Activated T-helper 2 cell treated with anti-CD3 and anti-CD28 coated beads, Interferon-gamma antibody, Interleukin-2, Interleukin-4, amounts not matched to agents 10 μg/mL and 5 μg/mL and 100 μg/mL, durations not matched to agents 14 hours and 24 hours and 36 hours (primary cell): ENCODE data around the gene PHTF2. TPM values are rescaled to one million over a fixed set of nuclear protein-coding genes. Genes with fewer than 3 reads are reported as not detected.
A peak's percentile ranks its signal among the peaks of the same experiment; 100 is the strongest.

Source experiments
- DNase-seq: peaks from one replicate; pipeline ENCODE4 v3.0.0; 2021; ENCODE audit warnings: low spot score
- H3K27ac Mint-ChIP-seq: one replicate; pipeline ENCODE4 v1.8.0; 2021; ENCODE audit warnings: mixed read lengths
- H3K27me3 Mint-ChIP-seq: one replicate; pipeline ENCODE4 v1.8.0; 2021; ENCODE audit warnings: low read depth, mixed read lengths
- H3K36me3 Mint-ChIP-seq: one replicate; pipeline ENCODE4 v1.8.0; 2021; ENCODE audit warnings: low read depth, mixed read lengths
- H3K4me1 Mint-ChIP-seq: one replicate; pipeline ENCODE4 v1.8.0; 2021; ENCODE audit warnings: low read depth, mixed read lengths
- H3K4me3 Mint-ChIP-seq: one replicate; pipeline ENCODE4 v1.8.0; 2021; ENCODE audit warnings: low read depth, mild to moderate bottlenecking, moderate library complexity, mixed read lengths
- H3K9me3 Mint-ChIP-seq: one replicate; pipeline ENCODE4 v1.8.0; 2021; ENCODE audit warnings: mixed read lengths
- intact Hi-C: fragments of 100-400 bp; cut with micrococcal nuclease; formaldehyde crosslinking; loops from one replicate; pipeline ENCODE4 v1.15.1; 2023
- total RNA-seq: library from RNA; stranded (reverse); gene quantifications from 2 replicates; pipeline ENCODE4 v1.2.3, GENCODE V29; 2022

PHTF2 gene
- 31.8 and 34.8 TPM in 2 replicates for total RNA-seq

- intact Hi-C loops = loop anchor here (1.0 to 10.0 kb wide), 7 partner anchors 33 to 262 kb away; partner anchors contain the start of genes PTPN12 and RSBN1L
- Mint-ChIP-seq H3K36me3 (peaks cover 44% of the 10 kb centered on the region), H3K4me1 (peaks cover 63% of the 10 kb centered on the region), H3K27ac (peak within 1 kb of the TSS; percentile 96), H3K9me3 (no peaks in the 10 kb centered on the region), H3K27me3 (no peaks in the 10 kb centered on the region), H3K4me3 (peak within 1 kb of the TSS; percentile 96)
- peak; percentile 94 for DNase-seq
Observed at GRCh38 chr7:77798394-77799077, at the start of gene PHTF2, which contains the start of gene TMEM60. Gene PHTF2 (plus strand): TSS chr7:77798773. Gene TMEM60 (minus strand): TSS chr7:77798434. CDS start chr7:77794373, 4,061 bp downstream.

DNA sequence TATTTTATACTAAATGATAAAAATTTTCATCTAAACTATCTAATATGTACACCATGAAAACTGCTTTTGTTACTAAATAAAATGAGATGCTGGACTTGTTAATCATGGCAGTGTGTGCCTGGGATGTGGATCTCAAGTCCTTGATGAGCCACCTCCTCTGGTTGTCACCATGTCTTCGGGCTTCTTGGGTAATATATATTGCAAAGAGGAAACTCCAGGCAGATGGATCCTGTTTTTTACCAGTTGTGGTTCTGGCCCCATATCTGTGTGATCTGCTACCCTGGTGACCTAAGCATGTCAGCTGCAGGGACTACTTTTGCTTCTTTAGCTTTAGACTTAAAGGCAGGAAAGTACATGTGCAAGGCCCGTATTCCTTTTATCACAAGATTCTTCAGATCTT, 46.6 kb upstream of the PHTF2 start:
- Mint-ChIP-seq H3K36me3 (peaks cover 30% of the 10 kb centered on the region), H3K27me3 (no peaks in the 10 kb centered on the region), H3K27ac (peak overlapping the region; percentile 4), H3K4me1 (peaks cover 28% of the 10 kb centered on the region), H3K9me3 (no peaks in the 10 kb centered on the region), H3K4me3 (no peak overlapping the region)
- DNase-seq = no peak
- intact Hi-C loops = no loop called here

DNA sequence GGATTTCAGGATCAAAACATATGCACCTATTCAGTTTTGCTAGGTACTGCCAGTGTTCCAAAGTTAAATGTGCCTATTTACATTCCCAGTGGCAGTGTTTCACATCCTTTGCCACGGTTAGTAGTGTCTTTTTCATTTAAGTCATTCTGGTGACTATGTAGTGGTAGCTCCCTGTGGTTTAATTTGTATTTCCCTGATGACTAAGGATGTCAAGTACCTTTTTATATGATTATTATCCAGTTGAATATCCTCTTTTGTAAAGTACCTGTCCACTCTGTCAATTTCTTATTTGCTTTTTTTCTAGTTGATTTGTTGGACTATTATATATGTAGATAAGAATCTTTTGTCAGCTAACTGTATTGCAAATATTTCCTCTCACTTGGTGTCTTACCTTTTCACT, 45.4 kb upstream of the PHTF2 start:
- H3K27ac Mint-ChIP-seq = no peak overlapping the region
- H3K36me3 Mint-ChIP-seq = peaks cover 29% of the 10 kb centered on the region
- peaks cover 31% of the 10 kb centered on the region for H3K4me1 Mint-ChIP-seq
- H3K9me3 Mint-ChIP-seq = no peaks in the 10 kb centered on the region
- no peak for DNase-seq
- H3K27me3 Mint-ChIP-seq = no peaks in the 10 kb centered on the region
- no peak overlapping the region for H3K4me3 Mint-ChIP-seq
- intact Hi-C loops = no loop called here

DNA sequence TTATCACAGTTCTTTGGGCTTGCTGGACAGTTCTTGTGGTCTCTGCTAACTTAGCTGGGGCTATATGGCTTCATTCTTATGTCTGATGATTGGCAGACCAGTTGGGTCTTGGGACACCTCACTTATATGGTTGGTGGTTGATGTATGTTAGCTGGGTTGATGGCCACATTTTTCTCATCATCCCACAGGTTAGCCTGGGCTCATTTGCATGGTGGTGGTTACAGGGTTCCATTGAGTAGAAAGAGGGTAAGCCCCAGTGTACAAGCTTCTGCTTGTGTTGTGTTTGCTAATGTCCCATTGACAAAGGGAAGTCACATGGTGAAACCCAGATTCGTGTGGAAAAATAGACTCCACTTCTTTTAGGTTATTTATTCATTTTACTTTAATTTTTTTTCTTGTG, 41.0 kb upstream of the PHTF2 start:
- H3K4me1 Mint-ChIP-seq = peaks cover 31% of the 10 kb centered on the region
- DNase-seq = no peak
- intact Hi-C loops = loop anchor here (5.0 kb wide), 1 partner anchor 40 kb away; the partner anchor contains the start of genes PHTF2 and TMEM60

DNA sequence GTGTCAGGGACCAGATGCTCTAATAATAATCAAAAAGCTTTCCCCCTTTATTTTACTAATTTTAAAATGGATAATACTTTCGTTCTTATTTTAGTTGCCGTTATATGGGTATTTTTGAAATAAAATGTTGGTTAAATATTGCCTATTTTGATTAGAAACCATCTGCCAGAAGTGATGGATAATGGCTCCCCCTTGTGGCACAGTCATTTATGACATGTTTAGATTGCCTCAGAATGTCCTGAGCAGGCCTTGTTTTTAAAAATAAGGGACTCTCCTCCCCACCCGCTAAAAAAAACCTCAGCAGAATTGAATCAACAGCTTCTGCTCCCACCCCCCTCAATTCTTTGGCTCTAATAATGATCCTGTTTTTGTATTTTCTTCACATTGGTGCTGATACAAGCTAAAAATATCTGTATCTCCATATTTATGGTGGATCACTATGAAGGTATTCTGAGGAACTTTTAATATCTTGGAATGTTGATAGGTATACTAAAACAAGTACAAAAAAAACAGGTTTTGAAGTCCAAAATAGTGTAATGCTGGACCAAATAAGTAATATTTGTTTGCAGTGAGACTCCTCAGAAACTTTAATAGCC, 39.2 kb upstream of the PHTF2 start:
- Mint-ChIP-seq H3K27ac (no peak overlapping the region), H3K9me3 (no peaks in the 10 kb centered on the region), H3K4me1 (peaks cover 26% of the 10 kb centered on the region), H3K36me3 (peaks cover 10% of the 10 kb centered on the region), H3K4me3 (no peak overlapping the region), H3K27me3 (no peaks in the 10 kb centered on the region)
- intact Hi-C loops = loop anchor here (1.0 to 5.0 kb wide), 4 partner anchors 38 to 108 kb away; partner anchors contain the start of genes PHTF2, RSBN1L and TMEM60
- DNase-seq = peak; percentile 46

More for the DNA sequence above, 41.0 kb upstream of the PHTF2 start:
- Mint-ChIP-seq H3K9me3 (no peaks in the 10 kb centered on the region), H3K27me3 (no peaks in the 10 kb centered on the region), H3K27ac (no peak overlapping the region), H3K36me3 (peaks cover 3% of the 10 kb centered on the region), H3K4me3 (no peak overlapping the region)

DNA sequence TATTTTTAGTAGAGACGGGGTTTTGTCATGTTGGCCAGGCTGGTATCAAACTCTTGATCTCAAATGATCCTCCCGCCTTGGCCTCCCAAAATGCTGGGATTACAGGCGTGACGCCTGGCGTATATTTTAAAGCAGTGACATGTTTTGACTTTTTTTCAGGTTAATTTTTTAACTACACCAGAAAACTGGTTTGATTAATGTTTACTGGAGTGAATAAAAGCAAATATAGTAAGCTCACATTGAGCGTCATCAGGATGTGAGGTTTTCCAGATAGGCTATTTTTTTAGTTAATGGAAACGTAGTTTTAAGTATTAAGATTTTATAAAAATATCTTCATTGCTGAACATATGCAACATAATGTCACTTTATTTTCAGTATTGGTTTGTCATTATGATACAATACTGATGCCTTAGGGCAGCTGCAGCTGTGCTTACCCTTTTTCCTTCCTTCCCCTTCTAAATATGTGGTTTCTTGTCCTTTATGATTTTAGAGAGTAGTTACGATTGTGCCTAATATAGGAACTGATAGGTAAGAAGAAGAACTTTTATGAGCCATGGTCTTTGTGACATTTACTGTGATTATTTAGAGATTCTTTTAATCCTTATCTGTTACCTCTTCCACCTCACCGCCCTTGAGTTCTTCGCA, 37.6 kb upstream of the PHTF2 start:
- H3K27me3 Mint-ChIP-seq = no peaks in the 10 kb centered on the region
- peaks cover 25% of the 10 kb centered on the region for H3K4me1 Mint-ChIP-seq
- intact Hi-C loops = no loop called here

GRCh38 chr7:77765481-77765880, 33.1 kb upstream of the PHTF2 start:
- no peak for DNase-seq
- no peaks in the 10 kb centered on the region for H3K9me3 Mint-ChIP-seq
- no peak overlapping the region for H3K4me3 Mint-ChIP-seq
- intact Hi-C loops = no loop called here
- H3K27me3 Mint-ChIP-seq = no peaks in the 10 kb centered on the region
- peaks cover 22% of the 10 kb centered on the region for H3K36me3 Mint-ChIP-seq
- H3K4me1 Mint-ChIP-seq = peaks cover 14% of the 10 kb centered on the region
- no peak overlapping the region for H3K27ac Mint-ChIP-seq

More for the DNA sequence above, 37.6 kb upstream of the PHTF2 start:
- Mint-ChIP-seq H3K36me3 (peaks cover 11% of the 10 kb centered on the region), H3K27ac (no peak overlapping the region), H3K4me3 (no peak overlapping the region), H3K9me3 (no peaks in the 10 kb centered on the region)
- no peak for DNase-seq

DNA sequence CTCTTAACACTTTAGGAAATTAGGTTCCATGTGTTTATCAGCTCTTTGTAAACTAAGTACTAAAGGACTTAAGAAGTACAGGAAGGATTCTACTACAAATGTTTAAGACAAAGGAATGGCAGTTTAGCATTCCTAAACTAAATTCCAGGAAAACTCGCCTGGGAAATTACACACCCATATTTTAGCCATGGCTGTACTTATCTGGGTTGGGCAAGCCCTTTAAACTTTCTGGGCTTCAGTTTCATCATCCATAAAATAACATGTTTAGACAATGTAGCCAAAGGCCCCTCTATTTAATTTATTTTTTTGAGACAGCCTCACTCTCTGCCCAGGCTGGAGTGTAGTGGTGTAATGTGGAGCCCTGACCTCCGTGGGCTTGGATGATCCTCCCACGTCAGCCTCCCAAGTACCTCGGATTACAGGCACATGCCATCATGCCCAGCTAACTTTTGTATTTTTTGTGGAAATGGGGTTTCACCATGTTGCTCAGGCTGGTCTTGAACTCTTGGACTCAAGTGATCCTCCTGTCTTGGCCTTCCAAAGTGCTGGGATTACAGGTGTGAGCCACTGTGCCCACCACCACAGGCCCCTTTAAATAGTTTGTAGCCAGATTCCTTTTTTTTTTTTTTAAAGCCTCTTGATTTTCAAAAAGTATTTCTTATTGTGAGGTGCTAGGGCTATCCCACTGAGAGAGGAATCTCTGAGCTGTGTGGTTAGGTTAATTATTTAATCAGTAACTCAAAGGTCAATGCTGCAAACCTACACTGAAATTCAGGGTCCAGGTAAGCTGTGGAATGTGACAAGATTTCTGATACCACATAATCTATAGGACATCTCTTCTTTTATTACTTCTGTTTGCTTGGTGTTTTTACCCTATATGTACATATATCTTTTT, 32.4 kb upstream of the PHTF2 start:
- Mint-ChIP-seq H3K27me3 (no peaks in the 10 kb centered on the region), H3K4me3 (no peak overlapping the region), H3K9me3 (no peaks in the 10 kb centered on the region), H3K36me3 (peaks cover 26% of the 10 kb centered on the region), H3K27ac (no peak overlapping the region), H3K4me1 (peaks cover 13% of the 10 kb centered on the region)
- intact Hi-C loops = no loop called here
- DNase-seq = no peak

DNA sequence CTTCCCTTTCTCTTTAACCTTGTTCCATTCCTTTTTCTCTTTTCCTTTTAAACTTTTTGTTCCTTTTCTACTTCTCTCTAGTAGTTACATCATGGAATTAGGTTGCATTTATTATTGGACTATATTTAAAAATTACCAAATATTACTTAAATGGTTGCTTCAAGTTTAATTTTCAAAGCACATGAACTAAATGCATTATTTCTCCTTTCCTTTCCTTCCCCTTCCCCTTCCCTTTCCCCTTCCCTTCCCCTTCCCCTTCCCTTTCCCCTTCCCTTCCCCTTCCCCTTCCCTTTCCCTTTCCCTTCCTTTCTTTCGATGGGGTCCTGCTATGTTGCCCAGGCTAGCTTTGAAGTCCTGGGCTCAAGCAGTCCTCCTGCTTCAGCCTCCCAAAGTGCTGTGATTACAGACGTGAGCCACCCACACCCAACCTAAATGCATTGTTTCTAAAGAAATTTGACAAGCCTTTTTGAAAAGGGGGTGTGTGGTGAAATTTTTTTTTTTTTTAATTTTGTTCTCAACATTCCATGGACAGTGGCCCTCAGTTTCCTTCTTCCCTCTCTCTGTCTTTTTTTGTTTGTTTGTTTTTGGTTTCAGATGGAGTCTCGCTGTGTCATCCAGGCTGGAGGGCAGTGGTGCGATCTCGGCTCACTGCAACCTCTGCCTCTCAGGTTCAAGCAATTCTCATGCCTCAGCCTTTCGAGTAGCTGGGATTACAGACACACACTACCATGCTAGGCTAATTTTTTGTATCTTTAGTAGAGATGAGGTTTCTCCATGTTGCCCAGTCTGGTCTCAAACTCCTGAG, 31.6 kb upstream of the PHTF2 start:
- no peak overlapping the region for H3K4me3 Mint-ChIP-seq
- H3K9me3 Mint-ChIP-seq = no peaks in the 10 kb centered on the region
- peak overlapping the region; percentile 56 for H3K27ac Mint-ChIP-seq
- H3K36me3 Mint-ChIP-seq = peaks cover 27% of the 10 kb centered on the region
- H3K4me1 Mint-ChIP-seq = peaks cover 11% of the 10 kb centered on the region
- intact Hi-C loops = no loop called here
- DNase-seq = no peak
- H3K27me3 Mint-ChIP-seq = no peaks in the 10 kb centered on the region

- intact Hi-C loops = no loop called here
- Mint-ChIP-seq H3K36me3 (peaks cover 38% of the 10 kb centered on the region), H3K27ac (no peak overlapping the region), H3K9me3 (no peaks in the 10 kb centered on the region), H3K27me3 (no peaks in the 10 kb centered on the region), H3K4me1 (peaks cover 1% of the 10 kb centered on the region), H3K4me3 (no peak overlapping the region)
- no peak for DNase-seq
Observed at GRCh38 chr7:77770316-77770715, 28.3 kb upstream of the PHTF2 start.

DNA sequence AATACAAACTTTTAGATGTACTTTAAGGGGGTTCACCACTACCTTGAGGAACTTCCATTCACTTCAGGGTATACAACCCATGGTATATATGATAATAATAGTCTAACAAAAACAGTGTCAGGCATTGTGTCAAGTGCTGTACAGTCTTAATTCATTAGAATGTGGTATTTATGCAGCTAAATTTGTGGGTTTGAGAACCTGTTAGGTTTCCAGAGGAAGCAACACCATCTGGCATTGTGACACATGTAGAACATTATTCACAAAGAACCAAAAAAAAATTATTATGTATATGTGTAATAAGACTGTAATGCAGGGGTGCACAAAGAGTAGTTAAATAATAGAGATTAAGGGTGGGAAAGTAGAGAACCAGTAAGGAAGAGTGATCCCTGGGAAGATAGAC, 26.7 kb upstream of the PHTF2 start:
- H3K27me3 Mint-ChIP-seq = no peaks in the 10 kb centered on the region
- H3K27ac Mint-ChIP-seq = peak overlapping the region; percentile 21
- intact Hi-C loops = no loop called here
- H3K4me1 Mint-ChIP-seq = no peaks in the 10 kb centered on the region
- H3K4me3 Mint-ChIP-seq = no peak overlapping the region
- H3K9me3 Mint-ChIP-seq = no peaks in the 10 kb centered on the region
- no peak for DNase-seq
- H3K36me3 Mint-ChIP-seq = peaks cover 47% of the 10 kb centered on the region

- Mint-ChIP-seq H3K4me3 (no peak overlapping the region), H3K27me3 (no peaks in the 10 kb centered on the region), H3K4me1 (peaks cover 8% of the 10 kb centered on the region), H3K36me3 (peaks cover 62% of the 10 kb centered on the region), H3K27ac (no peak overlapping the region), H3K9me3 (no peaks in the 10 kb centered on the region)
- intact Hi-C loops = no loop called here
- no peak for DNase-seq
Observed at GRCh38 chr7:77778535-77778934, 20.0 kb upstream of the PHTF2 start.
